ENCODE data around the gene CDH19. TPM values are rescaled to one million over a fixed set of nuclear protein-coding genes. Genes with fewer than 3 reads are reported as not detected.

CDH19 gene
- total RNA-seq, 6 donors from 2014 or later: 1.0 to 3.1 (median 1.3) TPM

DNA sequence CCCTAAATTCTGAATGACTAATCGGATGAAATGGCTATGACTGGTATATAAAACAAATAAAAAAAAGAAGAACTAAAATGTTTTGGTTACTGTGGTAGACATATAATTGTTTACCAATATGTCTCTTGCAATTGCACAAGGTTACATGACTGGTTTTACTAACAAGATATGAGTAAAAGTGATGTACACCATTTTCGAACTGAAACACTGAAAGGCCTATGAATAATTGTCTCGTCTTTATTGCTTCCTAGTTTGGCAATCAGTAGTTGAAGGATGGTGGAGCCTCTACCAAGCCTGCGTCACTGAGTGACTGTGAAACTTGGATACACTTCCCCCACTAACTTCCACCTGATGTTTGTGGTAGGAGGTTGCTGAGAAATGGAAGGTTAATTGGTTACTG is 16.5 kb downstream of the CDH19 start:
- Histone ChIP-seq H3K27ac (no peak overlapping the region), H3K27me3 (no peaks in the 10 kb centered on the region), H3K4me1 (no peaks in the 10 kb centered on the region), H3K9me3 (no peaks in the 10 kb centered on the region), H3K36me3 (no peaks in the 10 kb centered on the region), H3K4me3 (no peak overlapping the region)
- ATAC-seq (ENCODE audit: low FRiP score in 2 of 2): no peak
- DNase-seq: no peak
- WGBS, 2 donors: 80 to 90% methylated on average over 4 of the region's 4 CpGs
- TF ChIP-seq POLR2AphosphoS5 (IDR thresholded peaks at IDR 0.05): no peak
- TF ChIP-seq, protein P1, sequence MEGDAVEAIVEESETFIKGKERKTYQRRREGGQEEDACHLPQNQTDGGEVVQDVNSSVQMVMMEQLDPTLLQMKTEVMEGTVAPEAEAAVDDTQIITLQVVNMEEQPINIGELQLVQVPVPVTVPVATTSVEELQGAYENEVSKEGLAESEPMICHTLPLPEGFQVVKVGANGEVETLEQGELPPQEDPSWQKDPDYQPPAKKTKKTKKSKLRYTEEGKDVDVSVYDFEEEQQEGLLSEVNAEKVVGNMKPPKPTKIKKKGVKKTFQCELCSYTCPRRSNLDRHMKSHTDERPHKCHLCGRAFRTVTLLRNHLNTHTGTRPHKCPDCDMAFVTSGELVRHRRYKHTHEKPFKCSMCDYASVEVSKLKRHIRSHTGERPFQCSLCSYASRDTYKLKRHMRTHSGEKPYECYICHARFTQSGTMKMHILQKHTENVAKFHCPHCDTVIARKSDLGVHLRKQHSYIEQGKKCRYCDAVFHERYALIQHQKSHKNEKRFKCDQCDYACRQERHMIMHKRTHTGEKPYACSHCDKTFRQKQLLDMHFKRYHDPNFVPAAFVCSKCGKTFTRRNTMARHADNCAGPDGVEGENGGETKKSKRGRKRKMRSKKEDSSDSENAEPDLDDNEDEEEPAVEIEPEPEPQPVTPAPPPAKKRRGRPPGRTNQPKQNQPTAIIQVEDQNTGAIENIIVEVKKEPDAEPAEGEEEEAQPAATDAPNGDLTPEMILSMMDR (IDR thresholded peaks at IDR 0.05): no peak
- no peak for TF ChIP-seq EP300 (IDR thresholded peaks at IDR 0.05)
- no peak for TF ChIP-seq POLR2A (IDR thresholded peaks at IDR 0.05)

DNA sequence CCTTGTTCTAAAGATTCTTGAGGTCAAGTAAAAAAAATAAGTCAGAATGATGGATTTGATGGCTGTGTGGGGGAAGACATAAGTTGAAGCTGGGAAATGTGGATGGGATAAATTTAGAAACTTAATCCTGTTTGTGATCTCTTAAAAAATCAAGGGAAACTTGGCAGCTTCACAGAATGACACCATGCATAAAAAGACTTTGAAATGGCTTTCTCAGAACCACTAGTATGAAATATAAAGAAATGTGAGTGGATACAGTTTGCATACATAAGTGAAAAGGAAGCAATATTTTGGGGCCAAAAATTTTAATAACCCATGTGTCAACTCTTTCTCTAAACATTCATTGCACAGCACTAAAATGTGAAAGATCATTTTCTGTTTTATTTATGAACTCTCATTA is 21.7 kb downstream of the CDH19 start:
- Histone ChIP-seq H3K4me1 (no peaks in the 10 kb centered on the region), H3K9me3 (no peaks in the 10 kb centered on the region), H3K27me3 (no peaks in the 10 kb centered on the region), H3K4me3 (no peak overlapping the region), H3K27ac (no peak overlapping the region), H3K36me3 (no peaks in the 10 kb centered on the region)
- TF ChIP-seq POLR2A (IDR thresholded peaks at IDR 0.05) (no peak), POLR2AphosphoS5 (IDR thresholded peaks at IDR 0.05) (no peak), EP300 (IDR thresholded peaks at IDR 0.05) (no peak)
- TF ChIP-seq, protein P1 (IDR thresholded peaks at IDR 0.05): no peak
- DNase-seq (no peak), ATAC-seq (ENCODE audit: low FRiP score in 2 of 2) (no peak)

DNA sequence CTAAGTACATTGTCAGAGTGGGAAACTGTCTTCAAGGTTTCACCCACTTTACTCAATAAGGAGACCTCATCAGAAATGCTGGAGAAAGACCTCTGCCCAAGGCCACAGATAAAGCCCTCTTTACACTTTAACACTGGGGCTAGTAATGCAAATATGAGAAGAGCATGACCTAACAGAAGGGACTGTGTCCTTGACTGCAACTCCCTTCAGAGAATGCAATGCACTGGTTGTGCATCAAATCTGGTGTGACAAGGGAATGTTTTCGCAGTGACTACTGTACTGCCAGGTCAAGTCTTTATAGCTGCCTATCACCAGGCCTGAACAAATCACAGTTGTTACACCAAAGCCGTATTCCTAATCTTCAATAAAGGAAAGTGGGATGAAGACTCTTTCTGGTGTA is 28.6 kb downstream of the CDH19 start:
- Histone ChIP-seq H3K9me3 (no peaks in the 10 kb centered on the region), H3K36me3 (no peaks in the 10 kb centered on the region), H3K4me1 (no peaks in the 10 kb centered on the region), H3K4me3 (no peak overlapping the region), H3K27me3 (no peaks in the 10 kb centered on the region), H3K27ac (no peak overlapping the region)
- WGBS, 2 donors: 94% methylated on average over 2 of the region's 2 CpGs
- ATAC-seq (ENCODE audit: low FRiP score in 2 of 2) (no peak), DNase-seq (no peak)
- TF ChIP-seq POLR2A (IDR thresholded peaks at IDR 0.05): no peak
- TF ChIP-seq, protein P1 (IDR thresholded peaks at IDR 0.05): no peak
- no peak for TF ChIP-seq POLR2AphosphoS5 (IDR thresholded peaks at IDR 0.05)

DNA sequence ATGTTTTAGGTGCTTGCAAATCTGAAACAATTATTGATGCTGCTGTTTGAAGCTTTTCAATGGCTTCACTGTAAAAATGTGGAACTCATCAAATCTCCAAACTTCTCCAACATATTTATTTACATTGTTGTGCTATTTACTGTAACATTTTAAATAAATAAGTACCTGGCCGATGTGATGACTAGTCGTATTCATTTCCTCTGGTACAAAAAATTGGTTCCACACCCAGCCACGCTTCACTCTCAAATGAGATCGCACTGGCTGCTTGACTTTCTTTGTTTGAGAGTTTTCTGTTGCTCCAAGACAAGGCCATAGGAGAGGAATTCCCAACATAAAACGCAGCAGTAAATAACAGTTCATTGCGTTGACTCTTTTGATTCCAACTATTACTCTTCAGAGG is 32.0 kb downstream of the CDH19 start:
- Histone ChIP-seq H3K4me1 (no peaks in the 10 kb centered on the region), H3K27me3 (no peaks in the 10 kb centered on the region), H3K27ac (no peak overlapping the region), H3K9me3 (no peaks in the 10 kb centered on the region), H3K36me3 (no peaks in the 10 kb centered on the region), H3K4me3 (no peak overlapping the region)
- TF ChIP-seq POLR2A (IDR thresholded peaks at IDR 0.05): no peak
- no peak for TF ChIP-seq POLR2AphosphoS5 (IDR thresholded peaks at IDR 0.05)
- TF ChIP-seq, protein P1 (IDR thresholded peaks at IDR 0.05): no peak
- TF ChIP-seq EP300 (IDR thresholded peaks at IDR 0.05): no peak
- DNase-seq (no peak), ATAC-seq (ENCODE audit: low FRiP score in 2 of 2) (no peak)
- 83 to 88% methylated on average over 6 of the region's 6 CpGs for WGBS, 2 donors

DNA sequence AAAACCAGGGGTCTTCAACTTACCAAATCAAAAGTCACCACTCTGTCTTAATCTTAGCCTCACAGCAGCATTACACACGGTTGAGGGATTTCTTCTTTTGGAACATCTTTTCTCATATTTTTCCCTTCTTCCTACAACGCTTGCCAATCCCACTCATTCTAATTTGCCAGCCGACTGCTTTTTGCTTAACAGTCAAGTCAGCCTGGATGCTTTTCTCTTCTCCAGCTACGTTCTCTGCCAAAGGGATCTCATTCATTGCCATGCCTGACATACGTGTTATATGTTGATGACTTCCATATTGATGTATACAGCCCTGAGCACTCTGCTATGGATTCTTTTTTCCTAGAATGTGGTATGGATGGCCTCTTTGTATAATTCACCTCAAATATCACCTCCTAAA is 37.3 kb downstream of the CDH19 start:
- no peaks in the 10 kb centered on the region for H3K4me1 ChIP-seq
- ATAC-seq (ENCODE audit: low FRiP score in 2 of 2): no peak
- TF ChIP-seq POLR2AphosphoS5 (IDR thresholded peaks at IDR 0.05): no peak
- TF ChIP-seq, protein P1 (IDR thresholded peaks at IDR 0.05): no peak
- no peak for TF ChIP-seq EP300 (IDR thresholded peaks at IDR 0.05)
- TF ChIP-seq POLR2A (IDR thresholded peaks at IDR 0.05): no peak
- H3K27me3 ChIP-seq: no peaks in the 10 kb centered on the region
- 75 to 80% methylated on average over 5 of the region's 5 CpGs for WGBS, 2 donors
- H3K36me3 ChIP-seq: no peaks in the 10 kb centered on the region
- no peak overlapping the region for H3K4me3 ChIP-seq
- no peaks in the 10 kb centered on the region for H3K9me3 ChIP-seq
- no peak for DNase-seq
- no peak overlapping the region for H3K27ac ChIP-seq

Data from upper lobe of left lung (tissue), 6 donors.